HG03095 (cell line): ENCODE data around the gene MASP1.
"Not testable (repeated sequence)": the region's sequence is repeated elsewhere in the genome, so short reads cannot be mapped to it uniquely, and the experiment has no call there.

Source experiments
- ATAC-seq: cut with Tn5 transposase; IDR thresholded peaks from one replicate; pipeline ENCODE4 v1.9.1; 2021; ENCODE audit warnings: moderate library complexity; ENCODE audit not compliant: unreplicated experiment

Gene MASP1

GRCh38 chr3:187265461-187265955, 26.0 kb downstream of the MASP1 start:
- ATAC-seq = no peak

- ATAC-seq = no peak
Measured at GRCh38 chr3:187264911-187265310, 26.6 kb downstream of the MASP1 start.

- ATAC-seq = no peak
Measured at GRCh38 chr3:187264021-187264420, 27.5 kb downstream of the MASP1 start.

- ATAC-seq = no peak
Measured at GRCh38 chr3:187263270-187263669, 28.3 kb downstream of the MASP1 start.

GRCh38 chr3:187262360-187262759, 29.2 kb downstream of the MASP1 start:
- no peak for ATAC-seq

GRCh38 chr3:187261541-187261969, 30.0 kb downstream of the MASP1 start:
- no peak for ATAC-seq

GRCh38 chr3:187259171-187259570, 32.4 kb downstream of the MASP1 start:
- ATAC-seq = no peak

- ATAC-seq = no peak
Measured at GRCh38 chr3:187257992-187258692, 33.4 kb downstream of the MASP1 start.

- ATAC-seq = no peak
Measured at GRCh38 chr3:187257471-187257870, 34.1 kb downstream of the MASP1 start.

- no peak for ATAC-seq
Measured at GRCh38 chr3:187256051-187256616, 35.4 kb downstream of the MASP1 start.

GRCh38 chr3:187255314-187255713, 36.2 kb downstream of the MASP1 start:
- ATAC-seq = no peak

GRCh38 chr3:187252311-187252710, 39.2 kb downstream of the MASP1 start:
- ATAC-seq = no peak

GRCh38 chr3:187251599-187251998, 39.9 kb downstream of the MASP1 start:
- ATAC-seq = no peak

GRCh38 chr3:187247398-187247797, 44.1 kb downstream of the MASP1 start:
- no peak for ATAC-seq

GRCh38 chr3:187243933-187244524, 47.5 kb downstream of the MASP1 start:
- ATAC-seq = no peak

- ATAC-seq = no peak
Measured at GRCh38 chr3:187242900-187243299, 48.6 kb downstream of the MASP1 start.

GRCh38 chr3:187242435-187242834, 49.1 kb downstream of the MASP1 start:
- ATAC-seq = no peak

GRCh38 chr3:187238835-187239234, 52.7 kb downstream of the MASP1 start:
- ATAC-seq = not testable (repeated sequence)

GRCh38 chr3:187238239-187238638, 53.3 kb downstream of the MASP1 start:
- ATAC-seq = no peak

- ATAC-seq = no peak
Measured at GRCh38 chr3:187237741-187238140, 53.8 kb downstream of the MASP1 start.

GRCh38 chr3:187236962-187237361, 54.6 kb downstream of the MASP1 start:
- ATAC-seq = no peak

- no peak for ATAC-seq
Measured at GRCh38 chr3:187230011-187230410, 61.5 kb downstream of the MASP1 start.
